DOHH2 (cell line): ENCODE data around the gene DLG5.

ENCODE experiments used
- H3F3A ChIP-seq: fragments of 200-600 bp; sonication (generic), shearing (Covaris generic); 2 replicates; pipeline ENCODE4 v1.6.0; 2016; ENCODE audit warnings: antibody characterized with exemption, mild to moderate bottlenecking; ENCODE audit not compliant: control insufficient read depth, insufficient read depth
- H3K27ac ChIP-seq: fragments of 200-600 bp; sonication (generic); 2 replicates; pipeline ENCODE4 v1.5.1; 2014; ENCODE audit warnings: low read depth, mild to moderate bottlenecking, low read length, moderate library complexity
- H3K27me3 ChIP-seq: fragments of 200-600 bp; sonication (generic); 2 replicates; pipeline ENCODE4 v1.6.1; 2014; ENCODE audit warnings: mild to moderate bottlenecking, low read length, mixed read lengths; ENCODE audit not compliant: control insufficient read depth
- H3K36me3 ChIP-seq: fragments of 200-600 bp; sonication (generic); 2 replicates; pipeline ENCODE4 v1.6.1; 2014; ENCODE audit warnings: mild to moderate bottlenecking, low read length, moderate library complexity, mixed read lengths; ENCODE audit not compliant: control insufficient read depth
- H3K4me1 ChIP-seq: fragments of 200-600 bp; sonication (generic); 2 replicates; pipeline ENCODE4 v1.6.1; 2014; ENCODE audit warnings: mild to moderate bottlenecking, low read length, mixed read lengths; ENCODE audit not compliant: control insufficient read depth
- H3K4me2 ChIP-seq: fragments of 200-600 bp; sonication (generic); 2 replicates; pipeline ENCODE4 v1.6.0; 2014; ENCODE audit warnings: mild to moderate bottlenecking, low read length, moderate library complexity
- H3K4me3 ChIP-seq: fragments of 200-600 bp; sonication (generic); 2 replicates; pipeline ENCODE4 v1.5.1; 2014; ENCODE audit warnings: mild to moderate bottlenecking, low read length, mixed read lengths
- H3K79me2 ChIP-seq: fragments of 200-600 bp; sonication (generic); 2 replicates; pipeline ENCODE4 v1.6.1; 2014; ENCODE audit warnings: mild to moderate bottlenecking, low read length, mixed read lengths; ENCODE audit not compliant: control insufficient read depth
- H3K9me2 ChIP-seq: fragments of 200-600 bp; sonication (generic); replicated peaks from 2 replicates; pipeline ENCODE4 v1.6.1; 2014; ENCODE audit warnings: mild to moderate bottlenecking, low read length, mixed read lengths; ENCODE audit not compliant: control insufficient read depth
- H3K9me3 ChIP-seq: fragments of 200-600 bp; sonication (generic); 2 replicates; pipeline ENCODE4 v1.6.1; 2014; ENCODE audit warnings: antibody characterized with exemption, low read length, mixed read lengths; ENCODE audit not compliant: control insufficient read depth, insufficient read depth
- H4K20me1 ChIP-seq: fragments of 200-600 bp; sonication (generic); 2 replicates; pipeline ENCODE4 v1.6.0; 2014; ENCODE audit warnings: low read depth, mild to moderate bottlenecking, antibody characterized with exemption, low read length, moderate library complexity; ENCODE audit not compliant: control insufficient read depth, insufficient read depth
- EZH2phosphoT487 ChIP-seq: fragments of 200-600 bp; sonication (generic); IDR thresholded peaks from 2 replicates; pipeline ENCODE4 v1.6.1; 2017; ENCODE audit warnings: borderline replicate concordance, mild to moderate bottlenecking, antibody characterized with exemption, low read length, moderate library complexity, mixed read lengths
- TF ChIP-seq, protein P1 (sequence below): fragments of 200-600 bp; sonication (generic); IDR thresholded peaks from one replicate; pipeline ENCODE4 v1.5.1; 2014; ENCODE audit warnings: antibody characterized with exemption, mild to moderate bottlenecking, low read depth, low read length; ENCODE audit not compliant: poor library complexity, severe bottlenecking

Gene DLG5

DNA sequence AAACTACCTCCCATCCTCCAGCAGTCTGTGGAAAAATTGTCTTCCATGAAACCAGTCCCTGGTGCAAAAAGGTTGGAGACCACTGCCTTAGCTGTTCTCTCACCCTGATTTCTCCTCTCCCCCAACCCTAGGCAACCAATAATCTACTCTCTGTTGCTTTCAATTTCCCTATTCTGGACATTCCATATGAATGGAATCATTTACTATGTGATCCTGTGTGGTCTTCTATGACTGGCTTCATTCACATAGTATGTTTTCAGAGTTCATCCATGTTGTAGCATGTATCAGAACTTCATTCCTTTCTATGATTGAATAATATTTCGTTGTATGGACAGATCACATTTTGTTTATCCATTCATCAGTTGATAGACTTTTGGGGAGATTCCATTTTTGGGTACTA lies 38.3 kb upstream of the DLG5 start:
- Histone ChIP-seq H3K9me3 (0 out of 2 replicates have a peak, but pooled peaks cover 3% of the 10 kb centered on the region), H3K4me3 (no peak overlapping the region)

DNA sequence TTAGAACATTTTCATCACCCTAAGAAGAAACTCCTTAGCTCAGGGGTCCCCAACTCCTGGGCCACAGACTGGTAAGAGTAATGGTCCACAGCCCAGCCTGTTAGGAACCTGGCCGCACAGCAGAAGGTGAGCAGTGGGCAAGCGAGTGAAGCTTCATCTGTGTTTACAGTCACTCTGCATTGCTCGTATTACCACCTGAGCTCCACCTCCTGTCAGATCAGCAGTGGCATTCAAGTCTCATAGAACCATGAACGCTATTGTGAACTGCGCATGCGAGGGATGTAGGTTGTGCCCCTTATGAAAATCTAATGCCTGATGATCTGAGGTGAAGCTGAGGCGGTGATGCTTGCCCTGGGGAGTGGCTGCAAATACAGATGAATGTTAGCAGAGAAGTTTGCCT lies 37.3 kb upstream of the DLG5 start:
- Histone ChIP-seq H3K9me3 (0 out of 2 replicates have a peak, but pooled peaks cover 3% of the 10 kb centered on the region), H3K79me2 (no peaks in the 10 kb centered on the region), H4K20me1 (no peaks in the 10 kb centered on the region), H3K4me1 (no peaks in the 10 kb centered on the region), H3K4me3 (no peak overlapping the region), H3K4me2 (no peak overlapping the region), H3K27me3 (no peaks in the 10 kb centered on the region), H3K27ac (no peak overlapping the region), H3K9me2 (no peaks in the 10 kb centered on the region), H3F3A (no peaks in the 10 kb centered on the region), H3K36me3 (no peaks in the 10 kb centered on the region)
- TF ChIP-seq EZH2phosphoT487: no peak
- TF ChIP-seq, protein P1, sequence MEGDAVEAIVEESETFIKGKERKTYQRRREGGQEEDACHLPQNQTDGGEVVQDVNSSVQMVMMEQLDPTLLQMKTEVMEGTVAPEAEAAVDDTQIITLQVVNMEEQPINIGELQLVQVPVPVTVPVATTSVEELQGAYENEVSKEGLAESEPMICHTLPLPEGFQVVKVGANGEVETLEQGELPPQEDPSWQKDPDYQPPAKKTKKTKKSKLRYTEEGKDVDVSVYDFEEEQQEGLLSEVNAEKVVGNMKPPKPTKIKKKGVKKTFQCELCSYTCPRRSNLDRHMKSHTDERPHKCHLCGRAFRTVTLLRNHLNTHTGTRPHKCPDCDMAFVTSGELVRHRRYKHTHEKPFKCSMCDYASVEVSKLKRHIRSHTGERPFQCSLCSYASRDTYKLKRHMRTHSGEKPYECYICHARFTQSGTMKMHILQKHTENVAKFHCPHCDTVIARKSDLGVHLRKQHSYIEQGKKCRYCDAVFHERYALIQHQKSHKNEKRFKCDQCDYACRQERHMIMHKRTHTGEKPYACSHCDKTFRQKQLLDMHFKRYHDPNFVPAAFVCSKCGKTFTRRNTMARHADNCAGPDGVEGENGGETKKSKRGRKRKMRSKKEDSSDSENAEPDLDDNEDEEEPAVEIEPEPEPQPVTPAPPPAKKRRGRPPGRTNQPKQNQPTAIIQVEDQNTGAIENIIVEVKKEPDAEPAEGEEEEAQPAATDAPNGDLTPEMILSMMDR: no peak

More for the DNA sequence above, 38.3 kb upstream of the DLG5 start:
- Histone ChIP-seq H3K4me1 (no peaks in the 10 kb centered on the region), H3K79me2 (no peaks in the 10 kb centered on the region), H3F3A (no peaks in the 10 kb centered on the region), H3K36me3 (no peaks in the 10 kb centered on the region), H4K20me1 (no peaks in the 10 kb centered on the region), H3K4me2 (no peak overlapping the region), H3K27ac (no peak overlapping the region), H3K9me2 (no peaks in the 10 kb centered on the region), H3K27me3 (no peaks in the 10 kb centered on the region)
- TF ChIP-seq, protein P1: no peak
- no peak for TF ChIP-seq EZH2phosphoT487

DNA sequence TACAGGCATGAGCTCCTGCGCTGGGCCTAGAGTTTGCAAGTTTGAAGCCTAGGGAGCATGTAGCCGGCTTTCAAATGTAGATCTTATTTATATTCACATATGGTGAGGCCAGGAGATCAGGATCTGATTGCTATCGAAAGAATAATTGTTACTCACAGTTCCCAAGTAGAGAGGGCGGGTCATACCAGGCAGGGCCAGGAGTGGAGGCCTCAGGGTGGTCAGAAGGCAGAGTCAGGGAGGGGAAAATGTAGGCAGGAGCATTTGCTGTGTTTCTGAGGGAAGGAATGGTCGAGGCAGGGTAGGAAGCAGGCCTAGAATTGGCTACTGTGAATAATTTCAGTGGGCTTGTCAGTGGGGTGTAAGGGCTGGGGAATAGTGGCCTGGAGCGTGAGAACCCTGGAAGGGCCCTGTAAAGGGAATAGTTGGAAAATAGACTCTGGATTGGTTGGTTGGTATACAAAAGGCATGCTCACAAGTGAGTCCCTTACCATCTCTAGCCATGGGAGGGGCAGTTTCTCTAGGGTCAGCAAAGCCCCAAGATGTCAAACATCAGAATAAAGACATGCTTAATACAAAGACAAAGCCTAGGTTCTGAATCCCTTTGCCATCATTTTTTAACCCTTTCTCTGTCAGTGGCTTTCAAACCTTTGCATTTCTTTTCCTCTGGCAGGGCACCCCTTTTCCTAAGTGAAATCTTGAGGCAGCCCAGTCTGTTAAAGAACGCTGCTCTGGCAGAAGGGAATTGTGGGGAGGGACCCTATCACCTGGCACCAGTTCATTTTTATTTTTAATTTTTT lies 36.0 kb upstream of the DLG5 start:
- no peaks in the 10 kb centered on the region for H3K27me3 ChIP-seq
- H3K79me2 ChIP-seq: no peaks in the 10 kb centered on the region
- no peak overlapping the region for H3K4me3 ChIP-seq
- H3K36me3 ChIP-seq: no peaks in the 10 kb centered on the region
- H3K9me3 ChIP-seq: 0 out of 2 replicates have a peak, but pooled peaks cover 3% of the 10 kb centered on the region
- H3K9me2 ChIP-seq: no peaks in the 10 kb centered on the region
- no peak overlapping the region for H3K4me2 ChIP-seq
- H3F3A ChIP-seq: no peaks in the 10 kb centered on the region
- H4K20me1 ChIP-seq: no peaks in the 10 kb centered on the region
- TF ChIP-seq, protein P1: no peak
- no peaks in the 10 kb centered on the region for H3K4me1 ChIP-seq
- H3K27ac ChIP-seq: no peak overlapping the region
